NB4 (cell line): ENCODE data around the gene GIT2.

ENCODE experiments used
- MYC ChIP-seq: IDR thresholded peaks from 2 replicates; pipeline ENCODE4 v1.6.1; 2011; ENCODE audit warnings: low read depth, low read length
- POLR2A ChIP-seq: IDR thresholded peaks from 2 replicates; pipeline ENCODE4 v1.6.1; 2011; ENCODE audit warnings: mild to moderate bottlenecking; ENCODE audit not compliant: insufficient read length; ENCODE audit errors: extremely low read depth
- TF ChIP-seq, protein P1 (sequence below): IDR thresholded peaks from one replicate; pipeline ENCODE4 v1.5.1; 2012; ENCODE audit warnings: low read depth, low read length

- TF ChIP-seq, protein P1, sequence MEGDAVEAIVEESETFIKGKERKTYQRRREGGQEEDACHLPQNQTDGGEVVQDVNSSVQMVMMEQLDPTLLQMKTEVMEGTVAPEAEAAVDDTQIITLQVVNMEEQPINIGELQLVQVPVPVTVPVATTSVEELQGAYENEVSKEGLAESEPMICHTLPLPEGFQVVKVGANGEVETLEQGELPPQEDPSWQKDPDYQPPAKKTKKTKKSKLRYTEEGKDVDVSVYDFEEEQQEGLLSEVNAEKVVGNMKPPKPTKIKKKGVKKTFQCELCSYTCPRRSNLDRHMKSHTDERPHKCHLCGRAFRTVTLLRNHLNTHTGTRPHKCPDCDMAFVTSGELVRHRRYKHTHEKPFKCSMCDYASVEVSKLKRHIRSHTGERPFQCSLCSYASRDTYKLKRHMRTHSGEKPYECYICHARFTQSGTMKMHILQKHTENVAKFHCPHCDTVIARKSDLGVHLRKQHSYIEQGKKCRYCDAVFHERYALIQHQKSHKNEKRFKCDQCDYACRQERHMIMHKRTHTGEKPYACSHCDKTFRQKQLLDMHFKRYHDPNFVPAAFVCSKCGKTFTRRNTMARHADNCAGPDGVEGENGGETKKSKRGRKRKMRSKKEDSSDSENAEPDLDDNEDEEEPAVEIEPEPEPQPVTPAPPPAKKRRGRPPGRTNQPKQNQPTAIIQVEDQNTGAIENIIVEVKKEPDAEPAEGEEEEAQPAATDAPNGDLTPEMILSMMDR, result no peak
- no peak for TF ChIP-seq POLR2A
- TF ChIP-seq MYC, result no peak
Observed at GRCh38 chr12:109961612-109962011, 34.6 kb downstream of the GIT2 start.
